ENCODE data around the gene FITM1. TPM values are rescaled to one million over a fixed set of nuclear protein-coding genes. Genes with fewer than 3 reads are reported as not detected.
A peak's percentile ranks its signal among the peaks of the same experiment; 100 is the strongest.

FITM1 gene
- total RNA-seq, 1 donor from 2014 or later: 0.59 TPM

DNA sequence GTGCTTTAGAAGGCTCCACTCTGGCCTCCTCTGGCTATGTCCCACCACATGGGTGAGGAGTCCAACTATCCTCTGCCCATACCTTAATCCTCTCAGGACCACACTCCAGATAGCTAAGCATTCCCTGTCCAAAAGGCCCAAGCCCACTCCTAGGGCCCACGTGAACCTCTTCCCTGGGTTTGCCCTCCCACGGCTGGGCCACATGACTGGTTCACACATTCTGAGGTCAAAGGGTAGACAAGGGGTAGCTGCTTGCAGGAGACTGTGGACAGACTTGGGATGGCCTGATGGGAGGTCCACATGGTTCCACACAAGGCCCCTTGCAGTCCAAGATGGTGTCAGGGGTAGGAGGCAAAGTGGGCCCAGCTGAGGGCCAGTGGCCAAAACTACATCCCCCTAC, 42.4 kb upstream of the FITM1 start:
- H3K27me3 Mint-ChIP-seq (ENCODE audit: unreplicated experiment): peaks cover 9% of the 10 kb centered on the region
- TF ChIP-seq, protein P1, sequence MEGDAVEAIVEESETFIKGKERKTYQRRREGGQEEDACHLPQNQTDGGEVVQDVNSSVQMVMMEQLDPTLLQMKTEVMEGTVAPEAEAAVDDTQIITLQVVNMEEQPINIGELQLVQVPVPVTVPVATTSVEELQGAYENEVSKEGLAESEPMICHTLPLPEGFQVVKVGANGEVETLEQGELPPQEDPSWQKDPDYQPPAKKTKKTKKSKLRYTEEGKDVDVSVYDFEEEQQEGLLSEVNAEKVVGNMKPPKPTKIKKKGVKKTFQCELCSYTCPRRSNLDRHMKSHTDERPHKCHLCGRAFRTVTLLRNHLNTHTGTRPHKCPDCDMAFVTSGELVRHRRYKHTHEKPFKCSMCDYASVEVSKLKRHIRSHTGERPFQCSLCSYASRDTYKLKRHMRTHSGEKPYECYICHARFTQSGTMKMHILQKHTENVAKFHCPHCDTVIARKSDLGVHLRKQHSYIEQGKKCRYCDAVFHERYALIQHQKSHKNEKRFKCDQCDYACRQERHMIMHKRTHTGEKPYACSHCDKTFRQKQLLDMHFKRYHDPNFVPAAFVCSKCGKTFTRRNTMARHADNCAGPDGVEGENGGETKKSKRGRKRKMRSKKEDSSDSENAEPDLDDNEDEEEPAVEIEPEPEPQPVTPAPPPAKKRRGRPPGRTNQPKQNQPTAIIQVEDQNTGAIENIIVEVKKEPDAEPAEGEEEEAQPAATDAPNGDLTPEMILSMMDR (IDR thresholded peaks at IDR 0.05; ENCODE audit: unreplicated experiment): no peak
- H3K4me3 Mint-ChIP-seq (ENCODE audit: unreplicated experiment): no peak overlapping the region
- no peak for DNase-seq (ENCODE audit: low spot score)
- peaks cover 3% of the 10 kb centered on the region for H3K36me3 Mint-ChIP-seq (ENCODE audit: low read depth, unreplicated experiment)
- H3K9me3 Mint-ChIP-seq (ENCODE audit: unreplicated experiment): no peaks in the 10 kb centered on the region
- no peak overlapping the region for H3K27ac Mint-ChIP-seq (ENCODE audit: unreplicated experiment)
- peaks cover 3% of the 10 kb centered on the region for H3K4me1 Mint-ChIP-seq (ENCODE audit: unreplicated experiment)

DNA sequence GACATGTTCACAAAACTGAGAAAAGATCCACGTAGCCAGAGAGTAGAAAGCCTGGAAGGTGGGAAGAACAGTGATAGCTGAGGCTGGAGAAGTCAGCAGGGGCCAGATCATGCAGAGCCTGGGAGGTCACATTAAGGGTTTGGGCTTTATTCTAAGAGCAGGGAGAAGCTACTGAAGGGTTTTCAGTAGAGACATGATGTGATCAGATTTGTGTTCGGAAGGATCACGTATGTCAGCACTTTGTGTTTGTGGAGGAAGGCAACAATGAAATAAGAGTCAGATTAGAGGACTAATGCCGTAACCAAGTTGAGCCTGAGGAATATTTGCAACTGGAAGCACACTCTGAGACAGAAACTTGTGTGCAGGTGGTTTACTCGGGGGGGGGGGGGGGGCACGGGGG, 40.6 kb upstream of the FITM1 start:
- H3K4me1 Mint-ChIP-seq (ENCODE audit: unreplicated experiment): peaks cover 8% of the 10 kb centered on the region
- peaks cover 5% of the 10 kb centered on the region for H3K36me3 Mint-ChIP-seq (ENCODE audit: low read depth, unreplicated experiment)
- no peak overlapping the region for H3K27ac Mint-ChIP-seq (ENCODE audit: unreplicated experiment)
- no peak for DNase-seq (ENCODE audit: low spot score)
- TF ChIP-seq, protein P1 (IDR thresholded peaks at IDR 0.05; ENCODE audit: unreplicated experiment): no peak
- peaks cover 10% of the 10 kb centered on the region for H3K27me3 Mint-ChIP-seq (ENCODE audit: unreplicated experiment)
- H3K9me3 Mint-ChIP-seq (ENCODE audit: unreplicated experiment): no peaks in the 10 kb centered on the region
- no peak overlapping the region for H3K4me3 Mint-ChIP-seq (ENCODE audit: unreplicated experiment)

DNA sequence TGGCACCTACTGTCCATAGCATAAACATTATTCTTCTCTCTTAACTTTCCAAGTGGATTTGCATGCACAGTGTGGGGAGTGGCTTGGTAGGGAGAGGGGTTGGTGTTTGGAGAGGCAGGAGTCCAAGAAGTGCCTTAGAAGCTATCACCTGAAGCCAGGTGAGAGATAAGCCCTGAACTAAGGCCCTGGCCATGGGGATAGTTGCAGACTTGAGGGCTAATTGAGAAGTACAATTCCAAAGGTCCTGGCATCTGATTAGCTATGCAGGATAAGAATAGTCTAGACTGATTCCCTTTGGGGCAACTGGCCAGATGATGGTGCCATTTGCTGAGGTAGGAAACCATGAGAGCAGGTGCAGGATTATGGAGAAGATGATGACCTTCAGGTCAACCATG, 38.4 kb upstream of the FITM1 start:
- Mint-ChIP-seq H3K4me1 (ENCODE audit: unreplicated experiment) (peaks cover 18% of the 10 kb centered on the region), H3K36me3 (ENCODE audit: low read depth, unreplicated experiment) (peaks cover 8% of the 10 kb centered on the region), H3K4me3 (ENCODE audit: unreplicated experiment) (no peak overlapping the region), H3K27me3 (ENCODE audit: unreplicated experiment) (peaks cover 11% of the 10 kb centered on the region), H3K27ac (ENCODE audit: unreplicated experiment) (no peak overlapping the region), H3K9me3 (ENCODE audit: unreplicated experiment) (no peaks in the 10 kb centered on the region)
- DNase-seq (ENCODE audit: low spot score): no peak
- TF ChIP-seq, protein P1 (IDR thresholded peaks at IDR 0.05; ENCODE audit: unreplicated experiment): no peak

DNA sequence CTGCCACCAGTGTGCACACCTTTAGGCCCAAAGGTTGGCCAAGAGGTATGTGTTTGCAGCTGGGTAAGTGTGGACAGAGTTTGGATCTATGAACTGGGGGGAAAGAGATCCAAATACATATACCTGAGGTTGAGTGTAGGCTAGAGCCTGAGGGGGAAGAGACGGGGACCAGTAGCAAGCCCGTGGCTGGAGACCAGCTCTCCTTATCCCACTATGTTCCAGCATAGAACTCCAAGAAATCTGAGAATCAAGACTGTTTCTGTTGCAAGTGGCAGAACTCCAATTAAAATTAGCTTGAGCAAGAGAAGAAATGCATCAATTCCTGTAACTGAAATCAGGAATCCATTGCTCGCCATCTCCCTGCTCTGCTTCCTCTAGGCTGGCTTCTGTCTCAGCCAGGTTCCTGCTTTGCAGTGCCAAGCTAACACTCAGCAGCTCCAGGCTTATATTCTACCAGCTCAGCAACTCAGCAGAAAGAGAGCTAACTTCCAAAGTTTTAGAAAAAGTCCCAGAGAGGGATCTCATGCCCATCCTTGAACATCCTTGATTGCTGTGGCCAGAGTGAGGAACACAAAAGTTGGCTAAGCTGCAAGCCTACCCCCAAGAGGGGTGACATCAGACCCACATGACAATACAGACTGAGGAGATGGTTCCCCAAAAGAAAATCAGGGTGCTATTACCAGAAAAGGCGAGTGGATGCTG, 37.8 kb upstream of the FITM1 start:
- Mint-ChIP-seq H3K27ac (ENCODE audit: unreplicated experiment) (no peak overlapping the region), H3K9me3 (ENCODE audit: unreplicated experiment) (no peaks in the 10 kb centered on the region), H3K4me3 (ENCODE audit: unreplicated experiment) (peak overlapping the region; percentile 79), H3K4me1 (ENCODE audit: unreplicated experiment) (peaks cover 18% of the 10 kb centered on the region), H3K36me3 (ENCODE audit: low read depth, unreplicated experiment) (peaks cover 8% of the 10 kb centered on the region), H3K27me3 (ENCODE audit: unreplicated experiment) (peaks cover 8% of the 10 kb centered on the region)
- TF ChIP-seq, protein P1 (IDR thresholded peaks at IDR 0.05; ENCODE audit: unreplicated experiment): no peak
- DNase-seq (ENCODE audit: low spot score): no peak

DNA sequence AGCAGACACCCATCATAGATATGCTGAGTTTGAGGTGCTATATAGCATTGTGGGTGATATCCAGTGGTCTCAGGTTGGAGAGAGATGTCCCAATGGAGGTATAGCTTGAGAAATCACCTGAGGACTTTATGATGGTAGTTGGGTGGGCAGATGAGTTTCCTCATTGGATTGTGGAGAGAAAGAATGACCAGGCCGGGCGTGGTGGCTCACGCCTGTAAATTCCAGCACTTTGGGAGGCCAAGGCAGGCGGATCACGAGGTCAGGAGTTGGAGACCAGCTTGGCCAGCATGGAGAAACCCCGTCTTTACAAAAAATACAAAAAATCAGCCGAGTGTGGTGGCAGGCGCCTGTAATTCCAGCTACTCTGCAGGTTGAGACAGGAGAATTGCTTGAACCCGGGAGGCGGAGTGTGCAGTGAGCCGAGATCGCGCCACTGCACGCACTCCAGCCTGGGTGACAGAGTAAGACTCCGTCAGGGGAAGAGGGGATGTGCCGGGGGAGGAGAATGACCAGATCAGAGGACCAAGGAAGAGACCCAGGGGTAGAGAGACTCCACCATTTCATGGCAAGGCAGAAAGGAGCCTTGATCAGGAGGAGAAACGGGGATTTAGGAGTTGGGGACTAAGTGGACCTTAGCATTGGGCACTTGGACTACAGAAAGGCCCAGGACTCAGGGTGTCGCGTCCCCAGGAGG, 37.1 kb upstream of the FITM1 start:
- H3K36me3 Mint-ChIP-seq (ENCODE audit: low read depth, unreplicated experiment): peaks cover 8% of the 10 kb centered on the region
- H3K4me1 Mint-ChIP-seq (ENCODE audit: unreplicated experiment): peaks cover 18% of the 10 kb centered on the region
- peak overlapping the region; percentile 79 for H3K4me3 Mint-ChIP-seq (ENCODE audit: unreplicated experiment)
- TF ChIP-seq, protein P1 (IDR thresholded peaks at IDR 0.05; ENCODE audit: unreplicated experiment): no peak
- no peak for DNase-seq (ENCODE audit: low spot score)
- H3K27me3 Mint-ChIP-seq (ENCODE audit: unreplicated experiment): peaks cover 10% of the 10 kb centered on the region
- H3K27ac Mint-ChIP-seq (ENCODE audit: unreplicated experiment): no peak overlapping the region
- no peaks in the 10 kb centered on the region for H3K9me3 Mint-ChIP-seq (ENCODE audit: unreplicated experiment)

All from endothelial cell (in vitro differentiated cells).